Caco-2 (cell line): ENCODE results near the gene P3H4. TPM values are rescaled to one million over a fixed set of nuclear protein-coding genes. Genes with fewer than 3 reads are reported as not detected.
"Not testable (repeated sequence)": the region's sequence is repeated elsewhere in the genome, so short reads cannot be mapped to it uniquely, and the experiment has no call there.

ENCODE experiments used
- BruUV-seq: library from RNA; stranded (reverse); fragments of 400-500 nt; replicated peaks from 2 replicates; lab custom pipeline; 2021; lab: Mats Ljungman, UMichigan
- CTCF ChIA-PET: fragments of 300-600 bp; sonication (Branson Sonifier 250); formaldehyde crosslinking; loops from one replicate; lab custom pipeline; 2022; ENCODE audit warnings: antibody characterized with exemption; lab: Charles Lee
- POLR2A ChIA-PET: fragments of 300-600 bp; sonication (Branson Sonifier 250); formaldehyde crosslinking; loops from one replicate; lab custom pipeline; 2022; ENCODE audit warnings: antibody characterized with exemption; lab: Charles Lee
- DNase-seq, 2 experiments: peaks; one replicate each; pipeline versions ENCODE4 v3.0.0 to v3.0.0-alpha.2; 2020 to 2022
- H3K27me3 ChIP-seq: replicated peaks from 2 replicates; pipeline ENCODE4 v1.6.0; 2011; ENCODE audit warnings: low read length; ENCODE audit not compliant: control insufficient read depth, insufficient read depth
- H3K36me3 ChIP-seq: 2 replicates; pipeline ENCODE4 v1.5.1; 2011; ENCODE audit warnings: low read length; ENCODE audit not compliant: control insufficient read depth, insufficient read depth
- H3K4me1 ChIP-seq: fragments of 250-450 bp; sonication (Bioruptor Pico); 2 replicates; pipeline ENCODE4 v1.5.1; 2020; ENCODE audit warnings: mild to moderate bottlenecking
- H3K4me3 ChIP-seq: 2 replicates; pipeline ENCODE4 v1.5.1; 2011; ENCODE audit warnings: low read depth, mild to moderate bottlenecking, control low read depth, low read length
- H3K9me3 ChIP-seq: fragments of 250-450 bp; sonication (Bioruptor Pico); 2 replicates; pipeline ENCODE4 v1.5.1; 2020; ENCODE audit warnings: mild to moderate bottlenecking, moderate library complexity
- H3K27ac Mint-ChIP-seq: one replicate; pipeline ENCODE4 v1.8.0; 2022; ENCODE audit warnings: mixed read lengths; ENCODE audit not compliant: unreplicated experiment
- H3K27me3 Mint-ChIP-seq: one replicate; pipeline ENCODE4 v1.8.0; 2022; ENCODE audit warnings: mixed read lengths; ENCODE audit not compliant: insufficient read depth, unreplicated experiment
- H3K36me3 Mint-ChIP-seq: one replicate; pipeline ENCODE4 v1.8.0; 2022; ENCODE audit warnings: mild to moderate bottlenecking, mixed read lengths; ENCODE audit not compliant: insufficient read depth, unreplicated experiment
- H3K4me1 Mint-ChIP-seq: one replicate; pipeline ENCODE4 v1.8.0; 2022; ENCODE audit warnings: low read depth, mixed read lengths; ENCODE audit not compliant: unreplicated experiment
- H3K4me3 Mint-ChIP-seq: one replicate; pipeline ENCODE4 v1.8.0; 2022; ENCODE audit warnings: mild to moderate bottlenecking, moderate library complexity, mixed read lengths; ENCODE audit not compliant: unreplicated experiment
- H3K9me3 Mint-ChIP-seq: one replicate; pipeline ENCODE4 v1.8.0; 2022; ENCODE audit warnings: mixed read lengths; ENCODE audit not compliant: unreplicated experiment
- intact Hi-C: fragments of 100-400 bp; cut with micrococcal nuclease; formaldehyde crosslinking; loops from one replicate; pipeline ENCODE4 v1.10.0; 2022; ENCODE audit not compliant: unreplicated experiment
- total RNA-seq: library from RNA; stranded (reverse); gene quantifications from 2 replicates; pipeline ENCODE4 v1.2.3, GENCODE V29; 2022
- TF ChIP-seq, protein P1 (sequence below), 2 experiments: fragments of 200-600 bp in 1 of 2; IDR thresholded peaks; 1 replicate in 1 of 2; 2 replicates in 1 of 2; pipeline versions ENCODE4 v1.5.1 to v1.8.0; 2011 to 2022; ENCODE audit warnings: antibody characterized with exemption in 1 of 2, control low read depth in 1 of 2, inconsistent platforms in 1 of 2, low read depth in 1 of 2, low read length in 1 of 2, mild to moderate bottlenecking in 1 of 2, moderate library complexity in 1 of 2; ENCODE audit not compliant: insufficient read depth in 1 of 2, severe bottlenecking in 1 of 2, unreplicated experiment in 1 of 2

Gene P3H4
- total RNA-seq, 1 experiment from 2014 or later = 39.2 TPM

- H3K4me3 ChIP-seq = no peak overlapping the region
- Mint-ChIP-seq H3K27ac (no peak overlapping the region), H3K4me3 (no peak overlapping the region), H3K27me3 (no peaks in the 10 kb centered on the region), H3K9me3 (no peaks in the 10 kb centered on the region), H3K4me1 (no peaks in the 10 kb centered on the region), H3K36me3 (peaks cover 40% of the 10 kb centered on the region)
- ChIA-PET POLR2A (interaction anchor here (0.9 kb wide), 1 partner anchor 108 kb away, joined by 3 read pairs; no protein-coding TSS in a partner anchor), CTCF (no interaction called here)
- H3K4me1 ChIP-seq = no peaks in the 10 kb centered on the region
- TF ChIP-seq, protein P1, sequence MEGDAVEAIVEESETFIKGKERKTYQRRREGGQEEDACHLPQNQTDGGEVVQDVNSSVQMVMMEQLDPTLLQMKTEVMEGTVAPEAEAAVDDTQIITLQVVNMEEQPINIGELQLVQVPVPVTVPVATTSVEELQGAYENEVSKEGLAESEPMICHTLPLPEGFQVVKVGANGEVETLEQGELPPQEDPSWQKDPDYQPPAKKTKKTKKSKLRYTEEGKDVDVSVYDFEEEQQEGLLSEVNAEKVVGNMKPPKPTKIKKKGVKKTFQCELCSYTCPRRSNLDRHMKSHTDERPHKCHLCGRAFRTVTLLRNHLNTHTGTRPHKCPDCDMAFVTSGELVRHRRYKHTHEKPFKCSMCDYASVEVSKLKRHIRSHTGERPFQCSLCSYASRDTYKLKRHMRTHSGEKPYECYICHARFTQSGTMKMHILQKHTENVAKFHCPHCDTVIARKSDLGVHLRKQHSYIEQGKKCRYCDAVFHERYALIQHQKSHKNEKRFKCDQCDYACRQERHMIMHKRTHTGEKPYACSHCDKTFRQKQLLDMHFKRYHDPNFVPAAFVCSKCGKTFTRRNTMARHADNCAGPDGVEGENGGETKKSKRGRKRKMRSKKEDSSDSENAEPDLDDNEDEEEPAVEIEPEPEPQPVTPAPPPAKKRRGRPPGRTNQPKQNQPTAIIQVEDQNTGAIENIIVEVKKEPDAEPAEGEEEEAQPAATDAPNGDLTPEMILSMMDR (IDR thresholded peaks at IDR 0.05; ENCODE audit: insufficient read depth in 1 of 2, low read depth in 1 of 2, low read length in 1 of 2, severe bottlenecking in 1 of 2, unreplicated experiment in 1 of 2) = no peak
- no peaks in the 10 kb centered on the region for H3K9me3 ChIP-seq
- no peaks in the 10 kb centered on the region for H3K27me3 ChIP-seq
- intact Hi-C loops = no loop called here
- H3K36me3 ChIP-seq = no peaks in the 10 kb centered on the region; the same call in 1 of the 2 replicates
- no TSS peak for BruUV-seq
- DNase-seq = no peak
Observed at GRCh38 chr17:41849251-41849990, 37.7 kb upstream of the P3H4 start.

- CTCF ChIA-PET = no interaction called here
- TF ChIP-seq, protein P1 (IDR thresholded peaks at IDR 0.05; ENCODE audit: insufficient read depth in 1 of 2, low read depth in 1 of 2, low read length in 1 of 2, severe bottlenecking in 1 of 2, unreplicated experiment in 1 of 2) = no peak
- POLR2A ChIA-PET = no interaction called here
Observed at GRCh38 chr17:41848788-41849187, 37.0 kb upstream of the P3H4 start.

DNA sequence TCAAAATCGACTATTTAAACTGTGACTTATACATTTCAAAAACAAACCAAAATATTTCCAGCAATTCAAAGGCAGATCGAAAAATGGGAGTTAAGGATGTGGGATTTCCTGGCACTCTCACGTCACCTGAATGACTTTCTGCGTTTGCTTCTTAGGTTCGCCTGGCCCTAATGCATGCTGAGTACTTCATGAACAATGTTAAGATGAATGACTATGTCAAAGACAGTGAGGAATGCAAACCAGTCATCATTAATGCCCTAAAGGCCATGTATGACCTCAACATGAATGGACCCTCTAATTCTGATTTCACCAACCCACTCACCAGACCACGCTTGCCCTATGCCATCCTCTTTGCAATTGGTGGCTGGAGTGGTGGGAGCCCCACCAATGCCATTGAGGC, 33.2 kb upstream of the P3H4 start:
- no peaks in the 10 kb centered on the region for H3K9me3 ChIP-seq
- POLR2A ChIA-PET = no interaction called here
- no peaks in the 10 kb centered on the region for H3K4me1 Mint-ChIP-seq
- DNase-seq = no peak
- no peak overlapping the region for H3K4me3 ChIP-seq
- no peak overlapping the region for H3K4me3 Mint-ChIP-seq
- H3K27me3 ChIP-seq = no peaks in the 10 kb centered on the region
- H3K36me3 ChIP-seq = no peaks in the 10 kb centered on the region
- no TSS peak for BruUV-seq
- H3K27me3 Mint-ChIP-seq = no peaks in the 10 kb centered on the region
- intact Hi-C loops = no loop called here
- no peaks in the 10 kb centered on the region for H3K9me3 Mint-ChIP-seq
- H3K4me1 ChIP-seq = no peaks in the 10 kb centered on the region
- H3K36me3 Mint-ChIP-seq = peaks cover 11% of the 10 kb centered on the region
- CTCF ChIA-PET = no interaction called here
- TF ChIP-seq, protein P1 (IDR thresholded peaks at IDR 0.05; ENCODE audit: insufficient read depth in 1 of 2, low read depth in 1 of 2, low read length in 1 of 2, severe bottlenecking in 1 of 2, unreplicated experiment in 1 of 2) = no peak
- no peak overlapping the region for H3K27ac Mint-ChIP-seq

More at GRCh38 chr17:41848788-41849187, 37.0 kb upstream of the P3H4 start:
- no peak for DNase-seq
- H3K4me1 ChIP-seq = no peaks in the 10 kb centered on the region
- H3K27ac Mint-ChIP-seq = no peak overlapping the region
- peaks cover 34% of the 10 kb centered on the region for H3K36me3 Mint-ChIP-seq
- H3K27me3 Mint-ChIP-seq = no peaks in the 10 kb centered on the region
- no peaks in the 10 kb centered on the region for H3K9me3 Mint-ChIP-seq
- H3K4me3 Mint-ChIP-seq = no peak overlapping the region
- intact Hi-C loops = no loop called here
- H3K27me3 ChIP-seq = no peaks in the 10 kb centered on the region
- no peaks in the 10 kb centered on the region for H3K9me3 ChIP-seq
- no TSS peak for BruUV-seq
- no peaks in the 10 kb centered on the region; the same call in 1 of the 2 replicates for H3K36me3 ChIP-seq
- H3K4me3 ChIP-seq = no peak overlapping the region
- no peaks in the 10 kb centered on the region for H3K4me1 Mint-ChIP-seq

DNA sequence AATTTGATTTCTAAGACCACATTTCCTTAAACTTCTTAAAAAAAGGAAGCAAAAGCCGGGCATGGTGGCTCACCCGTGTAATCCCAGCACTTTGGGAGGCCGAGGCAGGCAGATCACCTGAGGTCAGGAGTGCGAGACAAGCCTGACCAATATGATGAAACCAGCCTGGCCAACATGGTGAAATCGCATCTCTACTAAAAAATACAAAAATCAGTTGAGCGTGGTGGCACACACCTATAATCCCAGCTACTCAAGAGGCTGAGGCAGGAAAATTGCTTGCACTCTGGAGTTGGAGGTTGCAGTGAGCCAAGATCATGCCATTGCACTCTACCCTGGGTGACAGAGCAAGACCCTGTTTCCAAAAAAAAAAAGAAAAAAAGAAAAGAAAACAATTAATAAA, 29.0 kb upstream of the P3H4 start:
- BruUV-seq = not testable (repeated sequence)

GRCh38 chr17:41839448-41839847, 27.7 kb upstream of the P3H4 start:
- H3K4me1 ChIP-seq, POLR2A ChIA-PET, intact Hi-C loops: not testable (repeated sequence)

More for the DNA sequence above, 29.0 kb upstream of the P3H4 start:
- CTCF ChIA-PET, POLR2A ChIA-PET, H3K36me3 Mint-ChIP-seq, intact Hi-C loops, H3K4me1 Mint-ChIP-seq, H3K9me3 ChIP-seq, H3K36me3 ChIP-seq, DNase-seq, H3K9me3 Mint-ChIP-seq, H3K4me3 ChIP-seq, H3K4me1 ChIP-seq, H3K27me3 Mint-ChIP-seq, H3K4me3 Mint-ChIP-seq, H3K27ac Mint-ChIP-seq, H3K27me3 ChIP-seq: not testable (repeated sequence)

More at GRCh38 chr17:41839448-41839847, 27.7 kb upstream of the P3H4 start:
- H3K9me3 ChIP-seq, H3K36me3 ChIP-seq, H3K4me3 ChIP-seq, H3K4me1 Mint-ChIP-seq, H3K4me3 Mint-ChIP-seq, H3K36me3 Mint-ChIP-seq, H3K27ac Mint-ChIP-seq, DNase-seq, BruUV-seq, H3K9me3 Mint-ChIP-seq, CTCF ChIA-PET, H3K27me3 Mint-ChIP-seq, H3K27me3 ChIP-seq: not testable (repeated sequence)
